Lung (tissue), 13 donors: ENCODE results near the gene HTRA1. TPM values are rescaled to one million over a fixed set of nuclear protein-coding genes. Genes with fewer than 3 reads are reported as not detected.

ENCODE experiments used
- ATAC-seq: fragments of 200-7000 bp; cut with Tn5 transposase; one replicate; pipeline ENCODE4 v1.9.1; 2020; ENCODE audit warnings: moderate number of reproducible peaks; ENCODE audit not compliant: insufficient read depth, low FRiP score
- DNase-seq, 3 donors: peaks; one replicate each; pipeline ENCODE4 v3.0.0-alpha.2; 2013 to 2017
- H3K27ac ChIP-seq, 2 donors: one replicate each; pipeline ENCODE4 v1.5.1; 2013; ENCODE audit warnings: mild to moderate bottlenecking in 2 of 2, moderate library complexity in 2 of 2, control low read depth in 1 of 2, inconsistent platforms in 1 of 2, low read depth in 1 of 2, low read length in 1 of 2
- H3K27me3 ChIP-seq, 3 donors: one replicate each; pipeline ENCODE4 v1.5.1; 2013; ENCODE audit warnings: low read length in 2 of 3; ENCODE audit not compliant: control insufficient read depth in 3 of 3, insufficient read depth in 3 of 3
- H3K36me3 ChIP-seq, 4 donors: one replicate each; pipeline ENCODE4 v1.5.1; 2013; ENCODE audit warnings: low read length in 4 of 4, mild to moderate bottlenecking in 1 of 4, moderate library complexity in 1 of 4; ENCODE audit not compliant: control insufficient read depth in 4 of 4, insufficient read depth in 4 of 4
- H3K4me1 ChIP-seq, 5 donors: one replicate each; pipeline ENCODE4 v1.5.1; 2013; ENCODE audit warnings: low read length in 5 of 5, mild to moderate bottlenecking in 2 of 5, moderate library complexity in 1 of 5; ENCODE audit not compliant: control insufficient read depth in 5 of 5, insufficient read depth in 5 of 5
- H3K4me3 ChIP-seq: one replicate; pipeline ENCODE4 v1.5.1; 2013; ENCODE audit warnings: mild to moderate bottlenecking, control low read depth, moderate library complexity
- H3K9ac ChIP-seq, 2 donors: one replicate each; pipeline ENCODE4 v1.5.1; 2013; ENCODE audit warnings: low read length in 2 of 2, control low read depth in 1 of 2; ENCODE audit not compliant: insufficient read depth in 1 of 2
- H3K9me3 ChIP-seq, 4 donors: one replicate each; pipeline ENCODE4 v1.5.1; 2013; ENCODE audit warnings: low read length in 3 of 4, mild to moderate bottlenecking in 1 of 4, moderate library complexity in 1 of 4; ENCODE audit not compliant: control insufficient read depth in 4 of 4, insufficient read depth in 3 of 4
- CTCF ChIP-seq: IDR thresholded peaks from 2 replicates; pipeline ENCODE4 v1.5.1; 2012; ENCODE audit warnings: mild to moderate bottlenecking; ENCODE audit errors: control extremely low read depth, extremely low read depth
- WGBS, 2 donors: extraction: QIAGEN DNeasy Blood & Tissue Kit; methylation state at CpG; one replicate each; pipeline ENCODE4 v1.1.7; 2013; 5-methylcytosine and 5-hydroxymethylcytosine counted together
- polyA plus RNA-seq, 2 donors: library from polyadenylated mRNA; stranded (reverse); fragments of 200-250 nt; gene quantifications; one replicate each; pipeline ENCODE4 v1.2.1, GENCODE V29; 2013
- small RNA-seq: library from RNA; depleted of rRNA; stranded (forward); fragments of <200 nt; gene quantifications from one replicate; pipeline ENCODE3, GENCODE V24; 2014; ENCODE audit warnings: low replicate concordance
- total RNA-seq, 2 donors: library from RNA; depleted of rRNA in 1 of 2; stranded (reverse); fragments of >200 nt in 1 of 2; gene quantifications; one replicate each; pipeline ENCODE4 v1.2.1, GENCODE V29; 2014 to 2021
- donor health status: control.
- donor health status: control.
- donor health status: Bipolar disorder and iron deficiency.
- donor health status: healthy.
- donor health status: DM: yes; HTN: yes; CAD: no.

HTRA1 gene
- total and polyA plus RNA-seq, 4 donors: 30.4 to 59.8 (median 46.1) TPM

DNA sequence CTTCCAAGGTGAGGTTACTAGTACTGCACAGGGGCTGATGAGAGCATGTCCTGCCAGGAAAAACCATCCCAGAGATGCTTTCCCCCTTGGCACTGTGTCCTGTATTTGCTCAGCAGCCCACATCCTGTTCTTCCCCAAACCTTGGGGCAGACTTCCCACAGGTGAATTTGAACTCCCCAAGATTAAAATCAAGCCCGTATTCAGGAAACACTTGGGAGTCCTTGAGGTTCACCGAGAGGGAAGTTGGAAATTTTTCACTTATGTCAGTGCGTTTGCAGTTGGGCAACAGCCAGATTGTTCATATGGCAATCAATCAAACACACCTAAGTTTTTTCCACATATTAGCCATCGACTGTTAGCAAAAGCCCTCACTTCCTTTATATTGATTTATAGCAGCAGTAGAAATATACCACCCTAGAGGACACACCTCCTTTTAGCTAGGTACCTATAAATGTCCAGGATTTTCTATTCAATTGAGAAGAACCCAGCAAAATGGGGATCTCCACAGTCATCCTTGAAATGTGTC is 99.0 kb downstream of the HTRA1 start, which contains the start of gene DMBT1:
TSS of gene DMBT1 (plus strand) at position 476 of the 526 bp plus-strand sequence. CDS start at position 493, 17 bp downstream.
- Histone ChIP-seq H3K27ac (no peak within 1 kb of the TSS), H3K36me3 (no peaks in the 10 kb centered on the region), H3K4me1 (peaks cover 0 to 6% (median 0%) of the 10 kb centered on the region in 5 donors), H3K4me3 (no peak within 1 kb of the TSS), H3K9ac (no peak within 1 kb of the TSS), H3K9me3 (peaks cover 0 to 2% (median 0%) of the 10 kb centered on the region in 4 donors), H3K27me3 (peaks cover 0 to 15% (median 11%) of the 10 kb centered on the region in 3 donors)
- ATAC-seq (peak; percentile 27), DNase-seq (peak in 2 of 3 donors; percentile 7 to 34)
- TF ChIP-seq CTCF: no peak
- 4 to 10% methylated on average over 4 of the region's 4 CpGs for WGBS, 2 donors

GRCh38 chr10:122561212-122561611 is 99.9 kb downstream of the HTRA1 start:
- TF ChIP-seq CTCF: no peak
- no peak overlapping the region for H3K4me3 ChIP-seq
- ATAC-seq: no peak

GRCh38 chr10:122561792-122562191 is 100.4 kb downstream of the HTRA1 start:
- Histone ChIP-seq H3K27ac (no peak overlapping the region), H3K36me3 (no peaks in the 10 kb centered on the region), H3K4me3 (no peak overlapping the region), H3K9me3 (no peaks in the 10 kb centered on the region), H3K9ac (no peak overlapping the region), H3K27me3 (peaks cover 0 to 15% (median 15%) of the 10 kb centered on the region in 3 donors), H3K4me1 (peaks cover 0 to 6% (median 0%) of the 10 kb centered on the region in 5 donors)
- ATAC-seq: no peak
- TF ChIP-seq CTCF: no peak
- no peak for DNase-seq

More at GRCh38 chr10:122561212-122561611, 99.9 kb downstream of the HTRA1 start:
- H3K9ac ChIP-seq: no peak overlapping the region
- peaks cover 0 to 6% (median 0%) of the 10 kb centered on the region in 5 donors for H3K4me1 ChIP-seq
- H3K9me3 ChIP-seq: peaks cover 0 to 1% (median 0%) of the 10 kb centered on the region in 4 donors
- DNase-seq: peak in 1 of 3 donors; percentile 8
- H3K27me3 ChIP-seq: peaks cover 0 to 15% (median 15%) of the 10 kb centered on the region in 3 donors
- H3K36me3 ChIP-seq: no peaks in the 10 kb centered on the region
- H3K27ac ChIP-seq: no peak overlapping the region
- 49 to 55% methylated on average over 6 of the region's 6 CpGs for WGBS, 2 donors

Small RNAs within 50 kb of the gene (small RNA-seq; reads per million reads assigned to genes)
- not detected for gene MIR3941

Other genes starting within 250 kb of the HTRA1 start
- under 1 TPM in 1 of 2 donors, not detected in 1; 0.67 TPM for gene BTBD16, start 190.3 kb upstream of the HTRA1 start, total RNA-seq
- under 1 TPM; 0.03 to 0.73 TPM for gene BTBD16, start 190.3 kb upstream of the HTRA1 start, polyA plus RNA-seq
- gene PLEKHA1, start 86.8 kb upstream of the HTRA1 start, total RNA-seq: 10 to 100 TPM; 33.5 to 73.2 TPM
- 10 to 100 TPM; 18.9 to 23.0 TPM for gene PLEKHA1, start 86.8 kb upstream of the HTRA1 start, polyA plus RNA-seq
- gene ARMS2, start 6.9 kb upstream of the HTRA1 start, total RNA-seq: not detected
- not detected for gene ARMS2, start 6.9 kb upstream of the HTRA1 start, polyA plus RNA-seq
- 100 to 1,000 TPM in 1 of 2 donors, 10 to 100 TPM in 1; 22.0 to 337 TPM for gene DMBT1, start 99.2 kb downstream of the HTRA1 start, total RNA-seq
- 100 to 1,000 TPM in 1 of 2 donors, 10 to 100 TPM in 1; 21.1 to 199 TPM for gene DMBT1, start 99.2 kb downstream of the HTRA1 start, polyA plus RNA-seq
- not detected for gene C10orf120, start 238.3 kb downstream of the HTRA1 start, total RNA-seq
- not detected for gene C10orf120, start 238.3 kb downstream of the HTRA1 start, polyA plus RNA-seq